GM12874 (cell line): ENCODE data around the gene ANKRD7.

ENCODE experiments used
- TF ChIP-seq, protein P1 (sequence below): IDR thresholded peaks from 2 replicates; pipeline ENCODE4 v1.5.1; 2011; ENCODE audit warnings: low read depth, mild to moderate bottlenecking, control low read depth, low read length, moderate library complexity; ENCODE audit not compliant: insufficient read depth

The ANKRD7 gene, protein sequence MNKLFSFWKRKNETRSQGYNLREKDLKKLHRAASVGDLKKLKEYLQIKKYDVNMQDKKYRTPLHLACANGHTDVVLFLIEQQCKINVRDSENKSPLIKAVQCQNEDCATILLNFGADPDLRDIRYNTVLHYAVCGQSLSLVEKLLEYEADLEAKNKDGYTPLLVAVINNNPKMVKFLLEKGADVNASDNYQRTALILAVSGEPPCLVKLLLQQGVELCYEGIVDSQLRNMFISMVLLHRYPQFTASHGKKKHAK

DNA sequence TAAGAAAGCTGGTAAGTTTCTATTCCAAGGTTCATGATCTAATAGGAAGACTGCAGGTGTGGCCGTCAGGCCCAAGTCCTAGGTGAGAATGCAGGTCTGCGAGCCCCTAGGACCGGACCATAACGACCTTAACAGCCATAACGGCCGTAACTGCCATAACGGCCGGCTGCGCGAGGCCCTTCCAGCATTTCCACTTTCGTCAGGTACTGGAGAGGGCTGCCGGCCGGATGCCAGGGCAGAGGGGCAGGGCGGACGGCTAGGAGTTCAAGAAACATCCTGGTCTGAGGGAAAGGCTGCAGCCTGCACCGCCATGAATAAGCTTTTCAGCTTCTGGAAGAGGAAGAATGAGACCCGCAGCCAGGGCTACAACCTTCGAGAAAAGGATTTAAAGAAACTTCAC, at the start of gene ANKRD7:
Gene ANKRD7, plus strand, starts transcription at position 184 of the 400 bp plus-strand sequence. Its CDS starts 127 bp downstream, at position 311.
- TF ChIP-seq, protein P1, sequence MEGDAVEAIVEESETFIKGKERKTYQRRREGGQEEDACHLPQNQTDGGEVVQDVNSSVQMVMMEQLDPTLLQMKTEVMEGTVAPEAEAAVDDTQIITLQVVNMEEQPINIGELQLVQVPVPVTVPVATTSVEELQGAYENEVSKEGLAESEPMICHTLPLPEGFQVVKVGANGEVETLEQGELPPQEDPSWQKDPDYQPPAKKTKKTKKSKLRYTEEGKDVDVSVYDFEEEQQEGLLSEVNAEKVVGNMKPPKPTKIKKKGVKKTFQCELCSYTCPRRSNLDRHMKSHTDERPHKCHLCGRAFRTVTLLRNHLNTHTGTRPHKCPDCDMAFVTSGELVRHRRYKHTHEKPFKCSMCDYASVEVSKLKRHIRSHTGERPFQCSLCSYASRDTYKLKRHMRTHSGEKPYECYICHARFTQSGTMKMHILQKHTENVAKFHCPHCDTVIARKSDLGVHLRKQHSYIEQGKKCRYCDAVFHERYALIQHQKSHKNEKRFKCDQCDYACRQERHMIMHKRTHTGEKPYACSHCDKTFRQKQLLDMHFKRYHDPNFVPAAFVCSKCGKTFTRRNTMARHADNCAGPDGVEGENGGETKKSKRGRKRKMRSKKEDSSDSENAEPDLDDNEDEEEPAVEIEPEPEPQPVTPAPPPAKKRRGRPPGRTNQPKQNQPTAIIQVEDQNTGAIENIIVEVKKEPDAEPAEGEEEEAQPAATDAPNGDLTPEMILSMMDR = no peak

DNA sequence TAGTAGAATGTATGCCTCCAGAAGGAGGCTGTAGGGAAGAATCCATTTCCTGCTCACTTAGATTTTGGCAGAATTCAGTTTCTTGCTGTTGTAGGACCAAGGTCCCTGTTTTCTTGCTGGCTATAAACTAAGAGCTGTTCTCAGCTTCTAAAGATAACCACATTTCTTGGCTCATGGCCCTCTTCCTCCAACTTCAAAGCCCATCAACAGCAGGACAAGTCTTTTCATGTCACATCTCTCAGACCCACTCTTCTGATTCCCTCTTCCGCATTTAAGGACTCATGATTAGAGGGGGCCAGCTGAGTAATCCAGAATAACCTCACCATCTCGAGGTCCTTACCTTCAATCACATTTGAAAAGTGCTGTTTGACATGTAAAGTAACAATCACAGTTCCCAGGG, 48.8 kb upstream of the ANKRD7 start:
- TF ChIP-seq, protein P1 = no peak

DNA sequence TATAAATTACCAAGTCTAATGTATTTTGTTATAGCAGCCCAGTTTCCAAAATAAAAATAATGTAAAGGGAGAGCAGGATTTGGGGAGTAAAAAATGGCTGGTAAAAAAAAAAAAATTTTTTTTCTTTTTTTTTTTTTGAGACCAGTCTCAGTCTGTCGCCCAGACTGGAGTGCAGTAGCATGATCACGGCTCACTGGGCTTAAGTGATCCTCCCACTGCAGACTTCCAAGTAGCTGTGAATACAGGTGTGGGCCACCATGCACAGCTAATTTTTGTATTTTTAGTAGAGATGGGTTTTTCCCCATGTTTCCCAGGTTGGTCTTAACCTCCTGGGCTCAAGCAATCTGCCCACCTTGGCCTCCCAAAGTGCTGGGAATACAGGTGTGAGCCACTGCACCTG, 45.3 kb upstream of the ANKRD7 start:
- TF ChIP-seq, protein P1 = no peak

DNA sequence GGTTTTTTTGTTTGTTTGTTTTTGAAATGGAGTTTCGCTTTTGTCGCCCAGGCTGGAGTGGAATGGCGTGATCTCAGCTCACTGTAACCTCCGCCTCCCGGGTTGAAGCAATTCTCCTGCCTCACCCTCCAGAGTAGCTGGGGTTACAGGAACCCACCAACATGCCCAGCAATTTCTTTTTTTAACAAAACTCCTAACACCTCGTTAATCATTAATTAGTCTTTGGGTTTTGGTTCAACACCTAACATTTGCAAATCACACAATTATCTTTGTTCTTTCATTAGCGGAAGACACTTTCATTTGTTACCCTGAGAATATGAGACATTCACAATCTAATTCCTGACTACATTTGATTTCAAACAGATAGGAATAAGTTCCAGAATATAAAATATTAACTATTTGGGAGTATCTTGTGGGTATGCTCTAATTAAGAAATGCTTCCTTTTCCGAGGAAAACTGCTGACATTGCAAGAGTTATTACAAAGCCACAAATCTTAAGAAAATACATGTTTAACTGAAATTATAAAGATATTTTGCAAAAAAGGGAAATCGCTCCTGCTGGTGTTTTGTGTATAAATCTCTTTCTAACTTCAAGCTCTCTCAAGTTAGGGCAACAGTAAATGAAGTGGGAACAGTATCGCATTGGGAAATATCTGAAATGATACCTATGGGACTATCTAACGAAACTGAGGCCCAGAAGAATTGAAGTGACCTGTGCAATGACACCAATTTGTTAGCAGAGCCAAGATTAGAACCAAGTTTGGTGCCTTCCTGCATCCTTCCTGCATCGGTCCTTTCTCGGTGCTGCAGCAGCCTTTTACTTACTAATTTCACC, 41.7 kb upstream of the ANKRD7 start:
- TF ChIP-seq, protein P1 = no peak

DNA sequence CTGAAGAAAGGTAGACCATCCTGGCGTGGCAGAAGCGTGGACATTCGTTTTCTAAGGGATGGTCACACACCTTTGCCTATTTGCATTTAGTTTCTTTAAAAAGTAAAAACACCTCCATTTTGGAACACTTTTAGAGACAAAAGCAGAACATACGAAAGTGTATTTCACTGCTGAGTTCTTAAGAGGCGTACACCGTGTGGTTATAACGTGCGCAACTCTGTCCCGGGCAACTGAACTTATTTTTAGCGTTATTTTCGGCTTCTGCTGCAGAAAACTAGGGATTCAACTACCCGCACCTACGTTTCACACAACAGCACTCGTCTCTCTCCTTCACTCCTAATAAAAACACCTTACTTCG, 41.1 kb upstream of the ANKRD7 start:
- TF ChIP-seq, protein P1 = no peak

DNA sequence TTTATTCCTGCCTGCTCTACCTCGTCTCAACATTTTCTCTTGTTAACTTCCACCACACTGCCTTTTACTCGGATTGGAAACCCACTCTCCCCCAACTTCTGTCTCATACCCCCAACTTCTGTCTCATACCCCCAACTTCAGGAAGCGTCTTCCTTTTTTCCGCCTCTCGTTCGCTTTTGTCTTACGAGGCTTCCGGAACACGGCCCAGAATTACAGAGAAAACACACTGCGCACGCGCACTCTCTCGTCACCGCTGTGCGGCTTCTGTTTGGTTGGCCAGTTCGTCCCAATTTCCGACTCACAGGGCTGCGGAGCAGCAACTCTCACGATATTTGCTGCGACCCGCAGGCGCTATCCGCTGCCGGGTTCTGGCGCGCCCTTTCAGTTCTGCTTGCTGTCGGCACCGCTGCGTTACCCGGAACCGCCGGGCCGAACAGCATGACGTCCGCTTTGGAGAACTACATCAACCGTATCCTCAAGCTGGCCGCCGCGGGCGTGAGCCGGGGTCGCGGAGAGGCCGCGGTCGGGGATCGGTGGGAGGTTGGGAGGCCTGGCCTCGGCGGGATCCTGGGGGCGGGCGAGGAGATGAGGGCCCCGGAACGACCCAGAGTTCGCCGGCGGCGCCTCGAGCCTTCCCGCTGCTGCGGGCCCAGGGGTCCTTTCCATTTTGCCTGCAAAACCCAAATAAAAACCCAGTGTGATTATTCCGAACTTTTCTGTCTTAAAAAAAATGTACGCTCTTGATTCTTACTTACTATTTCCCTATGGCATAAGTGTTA, 40.5 kb upstream of the ANKRD7 start, which contains the start of gene LSM8:
Gene LSM8, plus strand, starts transcription at position 379 of the 779 bp plus-strand sequence. Its CDS starts 60 bp downstream, at position 439.
- TF ChIP-seq, protein P1 = no peak

DNA sequence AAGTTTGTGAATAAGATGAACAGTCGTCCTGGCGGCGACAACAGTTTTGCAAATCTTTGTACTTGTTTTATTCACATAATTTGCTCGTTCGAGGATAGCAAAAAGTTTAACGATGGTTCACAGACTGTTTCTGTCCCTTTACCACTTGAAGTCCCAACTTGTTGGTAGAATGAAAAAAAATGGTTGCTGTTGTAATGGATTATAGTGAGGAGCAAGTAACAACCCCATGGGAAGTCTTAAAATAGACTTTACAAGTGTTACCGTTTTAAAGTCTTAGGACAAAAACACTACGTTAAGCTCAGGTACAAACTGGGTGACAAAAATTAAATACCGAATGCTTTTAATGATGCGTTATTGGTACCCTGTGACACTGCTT, 40.0 kb upstream of the ANKRD7 start:
- TF ChIP-seq, protein P1 = no peak
